Measurements from ENCODE around the gene AZIN2. TPM values are rescaled to one million over a fixed set of nuclear protein-coding genes. Genes with fewer than 3 reads are reported as not detected.
A peak's percentile ranks its signal among the peaks of the same experiment; 100 is the strongest.

The AZIN2 gene
- total RNA-seq, 2 donors from 2014 or later, result 1.9 to 3.3 TPM

GRCh38 chr1:33127001-33127823, 46.3 kb downstream of the AZIN2 start:
- peak; percentile 99 for DNase-seq (ENCODE audit: low spot score)
- peak overlapping the region; percentile 64 for H3K4me3 ChIP-seq
- H3K27ac ChIP-seq, result peak overlapping the region; percentile 83 to 86
- no peaks in the 10 kb centered on the region for H3K36me3 ChIP-seq
- H3K9me3 ChIP-seq, result no peaks in the 10 kb centered on the region
- peaks cover 0 to 15% of the 10 kb centered on the region in 2 donors for H3K4me1 ChIP-seq
- H3K27me3 ChIP-seq, result no peaks in the 10 kb centered on the region
- peak; percentile 79 to 88 for TF ChIP-seq CTCF (IDR thresholded peaks at IDR 0.05)

- Histone ChIP-seq H3K9me3 (no peaks in the 10 kb centered on the region), H3K27ac (no peak overlapping the region), H3K4me3 (no peak overlapping the region), H3K27me3 (no peaks in the 10 kb centered on the region), H3K4me1 (peaks cover 0 to 19% of the 10 kb centered on the region in 2 donors), H3K36me3 (no peaks in the 10 kb centered on the region)
- peak; percentile 26 for DNase-seq (ENCODE audit: low spot score)
- TF ChIP-seq CTCF (IDR thresholded peaks at IDR 0.05), result no peak
These were observed 47.8 kb downstream of the AZIN2 start for GRCh38 chr1:33128781-33129180.

- TF ChIP-seq CTCF (IDR thresholded peaks at IDR 0.05), result no peak
- H3K4me3 ChIP-seq, result no peak overlapping the region
- H3K9me3 ChIP-seq, result no peaks in the 10 kb centered on the region
- H3K27me3 ChIP-seq, result no peaks in the 10 kb centered on the region
- no peak overlapping the region for H3K27ac ChIP-seq
- H3K36me3 ChIP-seq, result no peaks in the 10 kb centered on the region
- H3K4me1 ChIP-seq, result peaks cover 0 to 20% of the 10 kb centered on the region in 2 donors
- no peak for DNase-seq (ENCODE audit: low spot score)
These were observed 49.3 kb downstream of the AZIN2 start for GRCh38 chr1:33130297-33130696.

GRCh38 chr1:33131191-33131590, 50.2 kb downstream of the AZIN2 start:
- Histone ChIP-seq H3K36me3 (no peaks in the 10 kb centered on the region), H3K9me3 (no peaks in the 10 kb centered on the region), H3K27ac (no peak overlapping the region), H3K27me3 (no peaks in the 10 kb centered on the region), H3K4me3 (no peak overlapping the region), H3K4me1 (peaks cover 0 to 20% of the 10 kb centered on the region in 2 donors)
- no peak for TF ChIP-seq CTCF (IDR thresholded peaks at IDR 0.05)
- no peak for DNase-seq (ENCODE audit: low spot score)

GRCh38 chr1:33132549-33132948, 51.6 kb downstream of the AZIN2 start:
- H3K27me3 ChIP-seq, result no peaks in the 10 kb centered on the region
- no peak overlapping the region for H3K4me3 ChIP-seq
- H3K36me3 ChIP-seq, result no peaks in the 10 kb centered on the region
- no peaks in the 10 kb centered on the region for H3K9me3 ChIP-seq
- H3K27ac ChIP-seq, result no peak overlapping the region
- H3K4me1 ChIP-seq, result peaks cover 0 to 13% of the 10 kb centered on the region in 2 donors
- DNase-seq (ENCODE audit: low spot score), result no peak
- no peak for TF ChIP-seq CTCF (IDR thresholded peaks at IDR 0.05)

Data from right atrium auricular region (tissue), 2 donors.